HG03521 (cell line): ENCODE results near the gene STX4.
"Not testable (repeated sequence)": the region's sequence is repeated elsewhere in the genome, so short reads cannot be mapped to it uniquely, and the experiment has no call there.

Experiments used
- ATAC-seq: cut with Tn5 transposase; IDR thresholded peaks from one replicate; pipeline ENCODE4 v1.9.1; 2021; ENCODE audit warnings: mild to moderate bottlenecking, moderate library complexity; ENCODE audit not compliant: unreplicated experiment

The STX4 gene

DNA sequence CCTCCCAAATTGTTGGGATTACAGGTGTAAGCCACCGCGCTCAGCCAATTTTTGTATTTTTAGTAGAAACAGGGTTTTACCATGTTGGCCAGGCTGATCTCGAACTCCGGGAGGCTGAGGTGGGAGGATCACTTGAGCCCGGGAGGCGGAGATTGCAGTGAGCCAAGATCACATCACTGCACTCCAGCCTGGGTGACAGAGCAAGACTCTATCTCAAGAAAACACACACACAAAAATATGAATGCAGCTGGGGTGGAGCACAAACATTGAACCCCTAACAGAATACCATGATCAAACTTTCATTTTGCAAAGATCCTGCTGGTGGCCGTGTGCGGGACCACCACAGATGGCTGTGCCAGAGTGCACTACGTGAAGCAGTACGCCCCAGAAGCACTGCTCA, 15.6 kb upstream of the STX4 start:
- not testable (repeated sequence) for ATAC-seq

DNA sequence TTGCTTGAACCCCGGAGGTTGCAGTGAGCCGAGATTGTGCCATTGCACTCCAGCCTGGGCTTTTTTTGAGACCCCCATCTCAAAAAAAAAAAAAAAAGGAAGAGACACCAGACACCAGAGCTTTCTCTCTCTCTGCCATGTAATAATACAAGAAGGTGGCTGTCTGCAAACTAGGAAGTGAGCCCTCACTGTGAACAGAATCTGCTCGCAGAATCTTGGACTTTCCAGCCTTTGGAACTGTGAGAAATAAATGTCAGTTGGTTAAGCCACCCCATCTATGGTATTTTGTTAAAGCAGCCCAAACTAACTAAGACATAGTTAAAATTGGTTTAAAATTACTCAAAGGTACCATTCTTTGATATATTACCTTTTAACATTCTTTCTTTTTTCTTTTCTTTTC, 12.8 kb upstream of the STX4 start:
- ATAC-seq = no peak

DNA sequence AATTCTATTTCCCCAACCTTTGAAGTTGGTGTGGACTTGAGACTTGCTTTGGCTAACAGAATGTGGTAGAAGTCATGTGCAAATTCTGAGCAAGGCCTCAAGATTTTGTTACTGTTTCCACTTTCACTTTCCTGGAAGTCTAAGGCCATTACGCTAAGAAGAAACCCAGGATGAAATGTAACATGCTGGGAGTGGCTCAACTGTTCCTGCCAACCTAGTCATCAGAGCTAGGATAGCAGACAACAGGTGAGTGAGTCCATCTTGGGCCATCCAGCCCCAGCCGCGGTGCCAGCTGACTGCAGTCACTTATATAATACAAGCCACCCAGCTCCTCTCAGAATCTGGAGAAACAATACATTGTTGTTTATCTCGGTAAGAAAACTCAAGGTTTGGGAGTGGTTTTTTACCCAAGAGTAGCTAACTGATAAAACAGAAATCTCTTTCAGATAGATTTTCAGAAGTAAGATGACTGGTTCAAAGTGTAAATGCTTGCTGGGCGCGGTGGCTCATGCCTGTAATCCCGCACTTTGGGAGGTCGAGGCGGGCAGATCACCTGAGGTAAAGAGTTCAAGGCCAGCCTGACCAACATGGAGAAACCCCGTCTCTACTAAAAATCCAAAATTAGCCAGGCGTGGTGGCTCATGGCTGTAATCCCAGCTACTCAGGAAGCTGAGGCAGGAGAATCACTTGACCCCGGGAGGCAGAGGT, 10.7 kb upstream of the STX4 start:
- ATAC-seq = no peak

DNA sequence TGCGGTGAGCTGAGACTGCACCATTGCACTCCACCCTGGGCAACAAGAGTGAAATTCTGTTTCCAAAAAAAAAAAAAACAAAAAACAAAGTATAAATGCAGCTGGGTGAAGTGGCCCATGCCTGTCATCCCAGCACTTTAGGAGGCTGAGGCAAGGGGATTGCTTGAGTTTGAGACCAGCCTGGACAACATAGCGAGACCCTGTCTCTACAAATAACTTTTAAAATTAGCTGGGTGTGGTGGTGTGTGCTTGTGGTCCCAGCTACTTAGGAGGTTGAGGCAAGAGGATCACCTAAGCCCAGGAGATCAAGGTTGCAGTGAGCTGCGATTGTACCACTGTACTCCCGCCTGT, 10.1 kb upstream of the STX4 start:
- no peak for ATAC-seq

DNA sequence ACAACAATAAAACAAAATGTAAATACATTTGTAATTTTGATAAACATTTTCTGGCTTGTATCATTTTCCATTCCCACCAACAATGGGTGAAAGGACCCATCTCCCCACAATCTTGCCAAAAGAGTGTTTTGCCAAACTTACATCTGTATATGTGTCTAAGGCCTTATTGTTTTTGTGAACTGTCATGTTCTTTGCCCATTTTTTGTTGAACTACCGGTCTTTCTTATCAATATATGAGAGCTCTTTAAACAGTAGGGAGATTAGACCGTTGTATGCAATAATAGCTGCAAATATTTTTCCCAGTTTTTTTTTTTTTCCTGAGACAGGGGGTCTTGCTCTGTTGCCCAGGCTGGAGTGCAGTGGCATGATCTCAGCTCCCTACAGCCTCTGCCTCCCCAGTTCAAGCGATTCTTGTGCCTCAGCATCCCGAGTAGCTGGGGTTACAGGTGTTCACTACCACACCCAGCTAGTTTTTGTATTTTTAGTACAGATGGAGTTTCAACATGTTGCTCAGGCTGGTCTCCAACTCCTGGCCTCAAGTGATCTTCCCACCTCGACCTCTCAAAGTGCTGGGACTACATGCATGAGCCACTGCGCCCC, 9.6 kb upstream of the STX4 start:
- no peak for ATAC-seq

DNA sequence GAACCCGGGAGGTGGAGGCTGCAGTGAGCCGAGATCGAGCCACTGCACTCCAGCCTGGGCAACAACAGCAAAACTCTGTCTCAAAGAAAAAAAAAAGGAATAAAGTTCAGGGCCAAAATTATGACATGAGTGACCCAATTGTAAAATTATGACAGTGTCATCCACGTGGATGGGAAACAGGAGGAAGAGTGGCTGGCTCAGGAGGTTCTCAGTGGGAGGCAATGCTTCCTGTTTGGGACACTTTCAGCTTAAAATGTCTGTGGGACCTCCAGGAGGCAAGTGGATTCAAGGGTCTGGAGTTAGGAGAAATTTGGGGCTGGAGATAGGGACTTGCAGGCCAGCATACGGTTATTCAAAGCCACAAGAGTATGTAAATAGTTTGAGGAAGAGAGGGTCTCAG, 8.0 kb upstream of the STX4 start:
- no peak for ATAC-seq

DNA sequence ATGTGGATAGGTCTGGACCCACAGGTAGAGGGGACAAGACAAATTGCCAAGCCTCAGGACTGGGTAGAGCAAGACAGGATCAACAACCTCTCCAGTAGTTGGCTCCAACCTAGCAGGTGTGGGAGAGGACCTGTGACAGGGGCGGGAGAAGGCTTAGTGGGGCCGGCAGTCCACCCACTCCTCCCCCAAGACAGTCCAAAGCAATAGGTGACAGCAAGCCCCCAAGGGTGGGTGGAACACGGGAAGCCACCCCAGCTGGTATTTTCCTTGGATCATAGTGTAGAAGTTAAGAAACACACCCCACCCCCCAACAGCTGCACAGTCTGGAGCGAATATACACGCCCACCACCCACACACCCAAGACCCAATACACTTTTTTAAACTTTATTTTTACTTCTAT, 4.1 kb upstream of the STX4 start:
- no peak for ATAC-seq

DNA sequence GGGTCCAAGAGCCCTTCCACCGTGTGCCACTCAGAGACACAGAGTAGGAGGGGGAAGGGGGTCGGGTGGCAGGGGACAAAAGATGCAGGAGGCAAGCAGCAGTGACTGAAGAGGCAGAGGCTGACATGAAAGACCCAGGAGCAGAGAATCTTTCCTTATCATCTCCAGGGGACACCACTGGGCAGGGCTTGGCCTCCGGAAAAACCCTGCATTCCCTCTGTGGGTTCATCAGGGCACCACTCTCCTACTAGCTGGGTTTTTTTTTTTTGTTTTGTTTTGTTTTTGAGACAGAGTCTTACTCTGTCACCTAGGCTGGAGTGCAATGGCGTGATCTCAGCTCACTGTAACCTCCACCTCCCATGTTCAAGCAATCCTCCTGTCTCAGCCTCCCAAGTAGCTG, 2.1 kb upstream of the STX4 start:
- no peak for ATAC-seq

DNA sequence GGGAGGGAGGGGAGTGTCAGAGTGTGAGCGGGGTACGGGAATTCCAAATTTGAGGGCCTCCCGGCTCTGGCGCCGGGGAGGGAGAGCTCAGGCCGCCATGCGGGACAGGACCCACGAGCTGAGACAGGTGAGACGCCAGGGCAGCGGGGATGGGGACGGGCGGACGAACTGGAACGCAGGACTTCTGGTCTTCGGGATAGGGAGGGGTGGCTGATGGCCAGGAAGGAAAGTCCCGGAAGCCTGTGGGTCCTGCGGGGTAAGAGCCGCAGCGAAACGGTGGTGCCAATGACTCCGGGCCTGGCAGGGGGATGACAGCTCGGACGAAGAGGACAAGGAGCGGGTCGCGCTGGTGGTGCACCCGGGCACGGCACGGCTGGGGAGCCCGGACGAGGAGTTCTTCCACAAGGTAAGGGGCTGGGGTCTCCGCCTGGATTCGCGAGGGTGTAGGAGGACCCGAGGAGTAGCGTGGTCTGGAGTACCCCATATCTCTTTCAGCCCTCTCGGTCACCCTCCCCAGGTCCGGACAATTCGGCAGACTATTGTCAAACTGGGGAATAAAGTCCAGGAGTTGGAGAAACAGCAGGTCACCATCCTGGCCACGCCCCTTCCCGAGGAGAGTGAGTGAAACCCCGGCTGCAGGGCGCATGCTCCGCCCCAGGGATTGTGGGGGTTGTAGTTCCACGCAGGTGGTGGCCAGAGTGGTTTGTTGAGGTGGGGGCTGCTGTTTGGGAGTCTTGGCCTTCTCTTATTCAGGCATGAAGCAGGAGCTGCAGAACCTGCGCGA, 543 bp downstream of the STX4 start:
- ATAC-seq = peak; percentile 36

DNA sequence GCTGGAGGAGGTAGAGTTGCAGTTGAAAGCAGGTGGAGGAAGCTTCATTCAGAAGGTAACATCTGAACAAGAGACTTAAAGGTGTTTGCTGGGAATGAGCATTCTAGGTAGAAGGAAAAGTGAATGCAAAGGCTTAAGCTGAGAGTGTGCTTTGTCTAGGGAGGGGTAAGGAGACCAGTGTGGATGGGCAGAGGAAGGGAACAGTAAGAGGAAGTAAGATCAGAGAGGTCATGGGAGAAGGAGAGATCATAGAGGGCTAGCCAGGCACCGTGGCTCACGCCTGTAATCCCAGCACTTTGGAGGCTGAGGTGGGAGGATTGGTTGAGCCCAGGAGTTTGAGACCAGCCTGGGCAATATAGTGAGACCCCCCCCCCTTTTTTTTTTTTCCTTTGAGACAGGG, 3.3 kb downstream of the STX4 start:
- ATAC-seq = no peak

DNA sequence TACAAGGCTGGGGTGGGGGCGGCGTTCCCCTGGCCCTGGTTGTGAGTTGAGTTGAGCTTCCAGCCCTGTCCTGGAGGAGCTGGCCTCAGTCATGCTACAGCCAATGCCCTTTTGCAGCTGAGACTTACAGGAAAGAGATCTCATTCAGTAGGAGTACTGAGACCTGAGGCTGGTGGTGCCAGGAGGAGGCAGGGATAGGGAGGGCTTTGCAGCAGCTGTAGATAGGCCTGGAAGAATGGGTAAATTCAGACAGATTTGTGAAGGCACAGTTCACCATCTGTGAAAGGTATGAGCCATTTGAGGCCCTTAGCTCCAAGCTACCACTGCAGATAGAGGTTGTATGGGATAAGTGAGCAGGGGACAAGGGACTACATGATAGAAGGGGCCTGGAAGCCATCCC, 5.6 kb downstream of the STX4 start:
- ATAC-seq = no peak

DNA sequence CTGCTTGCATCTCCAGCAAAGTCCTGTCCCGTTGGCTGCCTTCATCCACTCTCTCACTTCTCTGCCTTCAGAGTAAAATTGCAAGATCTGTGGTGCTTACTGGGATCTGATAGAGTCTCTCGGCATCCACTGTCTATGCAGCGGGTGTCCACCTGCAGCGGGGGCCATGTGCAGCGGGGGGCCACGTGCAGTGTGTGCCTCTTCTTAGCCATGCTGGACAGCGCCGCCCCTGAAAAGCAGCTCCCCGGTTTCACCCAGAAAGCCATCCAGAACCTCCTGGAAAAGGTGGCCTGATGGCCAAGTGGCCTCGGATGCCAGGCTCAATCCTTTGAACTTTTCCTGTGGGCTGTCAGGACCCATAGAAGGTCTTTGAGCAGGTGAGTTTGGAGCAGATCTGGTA, 9.5 kb downstream of the STX4 start:
- no peak for ATAC-seq

DNA sequence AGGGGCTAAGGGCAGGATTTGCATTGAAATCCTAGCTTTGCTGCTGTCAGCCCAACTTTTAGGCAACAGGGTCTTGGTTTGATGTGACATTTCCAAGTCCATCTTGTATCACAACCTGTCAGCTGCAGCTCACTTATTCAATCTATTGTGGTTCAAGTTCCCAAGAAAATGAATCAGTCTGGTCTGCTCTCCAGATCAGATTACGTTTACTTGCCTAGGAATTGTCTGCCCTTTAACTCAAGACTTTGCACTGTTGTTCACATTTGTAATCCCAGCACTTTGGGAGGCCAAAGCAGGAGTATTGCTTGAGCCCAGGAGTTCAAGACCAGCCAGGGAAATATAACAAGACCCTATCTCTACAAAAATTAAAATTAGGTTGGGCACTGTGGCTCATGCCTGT, 10.0 kb downstream of the STX4 start:
- no peak for ATAC-seq

DNA sequence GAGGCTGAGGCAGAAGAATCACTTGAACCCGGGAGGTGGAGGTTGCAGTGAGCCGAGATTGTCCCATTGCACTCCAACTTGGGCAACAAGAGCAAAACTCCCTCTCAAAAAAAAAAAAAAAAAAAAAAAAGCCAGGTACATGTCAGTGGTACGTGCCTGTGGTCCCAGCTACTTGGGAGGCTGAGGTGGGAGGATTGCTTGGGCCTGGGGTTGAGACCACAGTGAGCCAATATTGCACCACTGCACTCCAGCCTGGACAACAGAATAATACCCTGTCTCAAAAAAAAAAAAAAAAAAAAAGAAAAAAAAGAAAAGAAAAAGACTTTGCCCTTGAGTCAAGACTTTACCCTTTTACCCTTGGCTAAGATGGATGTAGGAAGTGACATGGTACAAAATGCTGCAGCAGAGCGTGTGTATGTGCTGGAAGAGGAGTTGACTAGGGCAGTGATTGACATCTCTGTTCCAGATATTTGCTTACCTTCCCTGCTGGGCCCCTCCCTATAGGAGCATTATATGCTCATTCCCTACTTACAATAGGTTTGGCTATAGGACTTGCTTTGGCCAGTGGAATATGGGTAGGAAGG, 10.6 kb downstream of the STX4 start:
- ATAC-seq = no peak

DNA sequence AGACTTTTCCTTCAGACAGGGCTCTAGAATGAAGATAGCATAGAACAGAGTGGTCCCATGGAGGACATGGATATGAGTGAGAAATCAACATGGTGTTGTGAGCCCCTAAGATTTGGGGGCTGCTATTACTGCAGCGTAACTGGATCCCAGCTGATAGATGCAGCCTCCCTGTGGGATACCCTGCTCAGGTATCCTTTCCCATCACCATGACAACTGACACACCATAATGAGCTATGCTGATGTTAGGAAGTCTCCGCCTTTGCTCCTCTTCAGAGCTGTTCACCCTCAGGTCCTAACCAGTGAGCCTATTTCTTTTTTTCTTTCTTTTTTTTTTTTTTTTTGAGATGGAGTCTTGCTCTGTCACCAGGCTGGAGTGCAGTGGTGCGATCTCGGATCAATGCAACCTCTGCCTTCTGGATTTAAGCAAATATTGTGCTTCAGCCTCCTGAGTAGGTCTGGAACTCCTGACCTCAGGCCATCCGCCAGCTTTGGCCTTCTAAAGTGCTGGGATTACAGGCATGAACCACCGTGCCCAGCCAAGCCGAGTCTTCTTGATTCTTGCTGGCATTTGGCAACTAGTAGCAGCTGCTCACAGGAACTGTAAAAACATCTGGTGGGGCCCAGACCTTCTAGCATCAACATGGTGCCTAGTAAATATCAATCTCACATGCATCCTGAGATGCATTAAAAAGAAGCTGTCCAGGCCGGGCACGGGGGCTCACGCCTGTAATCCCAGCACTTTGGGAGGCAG, 17.1 kb downstream of the STX4 start:
- ATAC-seq = no peak

DNA sequence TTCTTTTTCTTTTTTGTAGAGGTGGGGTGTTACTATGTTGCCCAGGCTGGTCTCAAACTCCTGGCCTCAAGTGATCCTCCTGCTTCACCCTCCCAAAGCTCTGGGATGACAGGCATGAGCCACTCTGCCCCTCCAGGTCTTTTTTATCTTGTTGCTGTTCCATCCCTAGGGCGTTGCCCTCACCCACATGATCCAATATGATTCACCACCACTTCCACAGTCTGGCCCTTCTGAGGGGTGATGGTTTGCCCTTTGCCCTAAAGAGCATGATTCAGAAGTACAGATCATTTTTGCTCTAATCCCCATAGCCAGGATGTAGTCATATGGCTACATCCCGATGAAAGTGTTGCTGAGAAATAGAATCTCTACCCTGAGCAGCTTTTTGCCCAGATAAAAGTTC, 18.8 kb downstream of the STX4 start:
- ATAC-seq = no peak

DNA sequence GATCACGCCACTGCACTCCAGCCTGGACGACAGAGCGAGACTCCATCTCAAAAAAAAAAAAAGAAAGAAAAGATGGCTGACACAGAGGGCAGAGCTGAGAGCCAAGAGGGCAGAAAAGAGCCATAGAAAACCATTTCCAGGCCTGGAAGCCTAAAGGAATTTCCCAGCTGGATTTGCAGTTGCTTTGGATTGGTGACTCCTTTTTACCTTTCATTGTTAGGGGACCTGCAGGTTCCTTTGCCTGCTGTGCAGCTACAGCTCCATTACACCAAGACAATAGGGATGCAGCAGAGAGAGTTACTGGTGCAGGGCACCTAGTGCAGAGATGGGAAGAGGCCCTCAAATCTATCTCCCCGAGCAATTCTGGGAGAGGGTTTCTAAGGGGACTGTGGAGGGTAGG, 22.3 kb downstream of the STX4 start:
- no peak for ATAC-seq

DNA sequence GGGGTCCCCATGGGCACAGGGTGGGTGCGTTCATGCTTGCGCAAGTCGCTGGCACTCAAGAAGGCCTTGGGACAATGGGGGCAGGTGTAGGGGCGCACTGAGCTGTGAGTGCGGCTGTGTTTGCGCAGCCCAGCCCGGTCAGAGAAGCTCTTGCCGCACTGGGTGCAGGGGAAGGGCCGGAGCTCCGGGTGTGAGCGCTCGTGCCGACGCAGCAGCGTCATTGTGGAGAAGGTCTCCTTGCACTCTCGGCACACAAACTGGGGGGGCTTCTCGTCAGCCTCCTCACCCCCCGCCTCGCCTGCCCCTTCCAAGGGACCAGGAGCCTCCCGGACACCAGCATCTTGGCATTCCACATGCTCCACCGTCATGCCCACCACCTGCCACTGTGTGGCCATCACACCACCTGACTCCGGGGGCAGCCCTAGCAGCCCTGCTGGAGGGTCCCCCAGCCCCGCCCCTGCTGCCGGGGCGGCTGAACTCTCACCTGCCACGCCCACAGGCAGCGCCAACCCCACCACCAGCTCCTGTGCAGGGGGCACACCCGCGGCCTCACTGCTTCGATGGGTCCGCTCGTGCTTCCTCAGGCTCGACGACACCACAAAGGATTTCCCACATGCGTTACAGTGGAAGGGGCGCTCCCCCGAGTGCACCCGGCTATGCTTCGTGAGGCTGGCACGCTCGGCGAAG, 27.9 kb downstream of the STX4 start:
- no peak for ATAC-seq

DNA sequence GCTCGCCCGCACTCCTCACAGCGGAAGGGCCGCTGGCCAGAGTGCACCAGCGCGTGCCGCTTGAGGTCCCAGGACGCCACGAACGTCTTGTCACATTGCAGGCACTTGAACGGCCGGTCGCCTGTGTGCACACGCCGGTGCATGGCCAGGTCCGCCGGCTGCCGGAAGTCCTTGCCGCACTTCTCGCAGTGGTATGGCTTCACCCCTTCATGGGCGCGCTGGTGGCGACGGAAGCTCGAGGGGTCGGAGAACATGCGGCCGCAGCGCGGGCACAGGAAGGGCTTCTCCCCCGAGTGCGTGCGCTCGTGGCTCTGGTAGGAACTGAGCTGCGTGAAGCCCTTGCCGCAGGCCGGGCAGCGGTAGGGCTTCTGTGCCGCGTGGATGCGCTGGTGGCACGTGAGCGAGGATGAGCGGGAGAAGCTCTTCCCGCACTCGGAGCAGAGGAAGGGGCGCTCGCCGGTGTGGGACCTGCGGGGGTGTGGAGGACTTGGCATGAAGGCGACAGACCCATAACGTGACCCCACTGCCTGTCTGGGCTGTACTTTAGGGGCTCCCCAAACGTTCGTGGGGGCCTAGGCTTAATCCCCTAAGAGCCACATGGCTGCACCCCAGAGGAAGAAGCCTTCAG, 28.6 kb downstream of the STX4 start:
- ATAC-seq = no peak

DNA sequence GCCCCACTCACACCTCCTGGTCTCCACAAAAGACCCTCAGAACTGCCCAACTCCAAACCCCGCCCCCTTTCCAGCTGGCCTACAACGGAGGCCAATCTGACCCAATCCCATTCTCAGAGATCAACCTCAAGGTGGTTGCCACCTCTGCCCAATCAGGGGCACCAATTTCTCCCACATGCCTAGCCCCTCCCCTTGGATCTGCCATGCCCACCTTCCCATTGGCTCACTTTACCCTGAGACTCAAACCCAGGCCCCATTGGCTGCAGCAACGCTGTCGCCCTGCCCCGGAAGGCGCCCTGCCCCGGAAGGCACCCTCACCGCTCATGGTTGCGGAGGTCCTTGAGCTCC, 30.1 kb downstream of the STX4 start:
- no peak for ATAC-seq
